GM18499 (cell line): ENCODE data around the gene SPTBN4.
"Not testable (repeated sequence)": the region's sequence is repeated elsewhere in the genome, so short reads cannot be mapped to it uniquely, and the experiment has no call there.

Source experiments
- ATAC-seq: cut with Tn5 transposase; IDR thresholded peaks from one replicate; pipeline ENCODE4 v1.9.1; 2021; ENCODE audit warnings: moderate number of reproducible peaks; ENCODE audit not compliant: insufficient read depth, unreplicated experiment

The SPTBN4 gene

GRCh38 chr19:40610396-40611064, 143.7 kb downstream of the SPTBN4 start:
- no peak for ATAC-seq

- no peak for ATAC-seq
Observed at GRCh38 chr19:40611096-40611495, 144.3 kb downstream of the SPTBN4 start.

- ATAC-seq: no peak
Observed at GRCh38 chr19:40611900-40612698, 145.3 kb downstream of the SPTBN4 start.

- no peak for ATAC-seq
Observed at GRCh38 chr19:40612831-40613689, 146.3 kb downstream of the SPTBN4 start.

- no peak for ATAC-seq
Observed at GRCh38 chr19:40613690-40614621, 147.2 kb downstream of the SPTBN4 start.

- ATAC-seq: no peak
Observed at GRCh38 chr19:40614622-40615411, 148.0 kb downstream of the SPTBN4 start.

GRCh38 chr19:40616178-40616577, 149.4 kb downstream of the SPTBN4 start:
- no peak for ATAC-seq

GRCh38 chr19:40616941-40617340, 150.1 kb downstream of the SPTBN4 start:
- no peak for ATAC-seq

- ATAC-seq: no peak
Observed at GRCh38 chr19:40617961-40618360, 151.2 kb downstream of the SPTBN4 start.

- ATAC-seq: no peak
Observed at GRCh38 chr19:40619333-40620160, 152.7 kb downstream of the SPTBN4 start.

DNA sequence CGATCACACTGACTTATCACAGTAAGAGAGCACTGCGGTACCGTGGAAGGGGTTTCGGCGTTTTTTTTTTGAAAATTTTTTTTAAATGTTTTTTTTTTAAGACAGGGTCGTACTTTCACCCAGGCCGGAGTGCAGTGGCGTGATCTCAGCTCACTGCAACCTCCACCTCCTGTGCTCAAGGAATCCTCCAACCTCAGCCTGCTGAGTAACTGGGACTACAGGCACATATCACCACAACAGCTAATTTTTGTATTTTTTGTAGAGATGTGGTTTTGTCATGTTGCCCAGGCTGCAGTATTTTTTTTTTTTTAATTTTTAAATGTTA, 153.3 kb downstream of the SPTBN4 start:
- ATAC-seq: no peak

GRCh38 chr19:40621283-40621682, 154.5 kb downstream of the SPTBN4 start:
- no peak for ATAC-seq

DNA sequence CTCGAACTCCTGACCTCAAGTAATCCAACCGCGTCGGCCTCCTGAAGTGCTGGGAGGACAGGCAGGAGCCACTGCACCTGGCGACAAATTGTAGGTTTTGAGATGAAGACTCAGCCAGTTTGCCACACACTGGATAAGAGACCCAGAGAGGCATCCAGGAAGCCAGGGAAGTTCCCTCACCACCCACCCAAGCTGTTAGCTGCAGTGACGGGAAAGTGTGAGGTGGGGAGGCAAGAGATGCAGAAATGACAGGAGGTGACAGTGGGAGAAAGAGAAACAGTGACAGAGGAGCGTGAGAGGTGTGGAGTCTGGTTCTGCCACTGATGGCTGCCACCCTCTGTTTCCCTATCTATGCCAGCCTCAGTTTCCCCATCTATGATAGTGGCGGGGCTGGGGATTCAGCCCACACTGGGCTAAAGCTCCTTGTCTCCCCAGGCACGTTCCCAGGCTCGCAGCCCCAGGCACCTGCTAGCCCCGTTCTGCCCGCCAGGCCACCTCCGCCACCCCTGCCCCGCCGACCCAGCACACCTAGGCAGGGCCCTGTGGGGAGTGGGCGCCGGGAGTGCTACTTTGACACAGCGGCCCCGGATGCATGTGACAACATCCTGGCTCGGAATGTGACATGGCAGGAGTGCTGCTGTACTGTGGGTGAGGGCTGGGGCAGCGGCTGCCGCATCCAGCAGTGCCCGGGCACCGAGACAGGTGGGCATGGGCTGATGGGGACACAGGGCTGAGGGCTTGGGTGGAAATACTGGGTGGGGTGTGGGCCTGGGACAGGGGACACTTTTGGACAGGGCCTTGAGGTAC, 155.4 kb downstream of the SPTBN4 start:
- ATAC-seq: no peak

DNA sequence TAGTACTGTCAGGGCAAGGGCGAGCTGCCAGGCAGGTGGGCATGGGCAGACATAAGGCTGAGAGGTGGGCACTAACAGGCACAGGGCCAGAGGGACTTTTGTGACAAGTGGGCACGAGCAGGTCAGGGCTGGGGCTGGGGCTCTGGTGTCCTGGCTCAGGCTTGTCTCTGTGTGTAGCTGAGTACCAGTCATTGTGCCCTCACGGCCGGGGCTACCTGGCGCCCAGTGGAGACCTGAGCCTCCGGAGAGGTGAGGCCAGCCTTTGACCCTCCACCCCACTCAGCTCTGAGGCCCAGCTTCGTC, 155.9 kb downstream of the SPTBN4 start:
- no peak for ATAC-seq

GRCh38 chr19:40623403-40624251, 156.8 kb downstream of the SPTBN4 start:
- ATAC-seq: no peak

DNA sequence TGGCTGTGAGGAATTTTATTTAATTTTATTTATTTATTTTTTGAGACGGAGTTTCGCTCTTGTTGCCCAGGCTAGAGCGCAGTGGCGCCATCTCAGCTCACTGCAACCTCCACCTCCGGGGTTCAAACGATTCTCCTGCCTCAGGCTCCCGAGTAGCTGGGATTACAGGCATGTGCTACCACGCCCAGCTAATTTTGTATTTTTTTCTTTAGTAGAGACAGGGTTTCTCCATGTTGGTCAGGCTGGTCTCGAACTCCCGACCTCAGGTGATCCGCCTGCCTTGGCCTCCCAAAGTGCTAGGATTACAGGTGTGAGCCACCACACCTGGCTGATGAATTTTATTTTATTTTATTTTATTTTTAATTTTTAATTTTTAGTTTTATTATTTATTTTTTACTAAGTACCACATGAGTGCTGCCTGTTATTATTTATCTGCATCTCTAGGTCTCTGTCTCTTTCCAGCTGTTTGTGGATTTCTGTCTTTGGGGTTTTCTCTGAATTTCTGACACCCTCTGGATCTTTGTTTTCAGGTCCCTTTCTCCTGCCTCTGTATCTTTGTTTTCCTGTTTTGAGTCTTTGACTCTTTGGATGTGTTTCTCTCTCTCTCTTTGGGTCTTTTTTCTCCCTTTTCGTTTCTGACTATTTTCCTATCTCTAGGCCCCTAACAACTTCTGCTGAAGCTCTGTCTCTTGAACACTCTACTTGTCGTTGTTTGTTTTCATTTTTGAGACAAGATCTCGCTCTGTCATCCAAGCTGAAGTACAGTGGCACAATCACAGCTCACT, 157.8 kb downstream of the SPTBN4 start:
- ATAC-seq: not testable (repeated sequence)
